Right lobe of liver (tissue), 6 donors: Measurements from ENCODE around the gene NDUFAB1. TPM values are rescaled to one million over a fixed set of nuclear protein-coding genes. Genes with fewer than 3 reads are reported as not detected.

Experiments
- ATAC-seq, 4 donors: fragments of 200-7000 bp; cut with Tn5 transposase; one replicate each; pipeline ENCODE4 v1.9.1; 2020; ENCODE audit warnings: mild to moderate bottlenecking in 4 of 4, moderate library complexity in 4 of 4
- DNase-seq, 3 donors: peaks; one replicate each; pipeline ENCODE4 v3.0.0-alpha.2; 2020
- H3K27ac ChIP-seq, 3 donors: fragments of 200-600 bp; one replicate each; pipeline ENCODE4 v1.8.0; 2022
- H3K27me3 ChIP-seq, 2 donors: fragments of 200-600 bp; one replicate each; pipeline ENCODE4 v1.8.0; 2022
- H3K36me3 ChIP-seq, 4 donors: fragments of 200-600 bp; sonication (generic) in 1 of 4; one replicate each; pipeline versions ENCODE4 v1.5.1 to v1.8.0; 2017 to 2022; ENCODE audit warnings: control low read depth in 1 of 4
- H3K4me1 ChIP-seq, 4 donors: fragments of 200-600 bp; sonication (generic) in 1 of 4; one replicate each; pipeline versions ENCODE4 v1.5.1 to v1.8.0; 2017 to 2022; ENCODE audit warnings: control low read depth in 1 of 4
- H3K4me3 ChIP-seq, 3 donors: fragments of 200-600 bp; one replicate each; pipeline ENCODE4 v1.8.0; 2022
- H3K9me3 ChIP-seq, 4 donors: fragments of 200-600 bp; sonication (generic) in 1 of 4; one replicate each; pipeline versions ENCODE4 v1.5.1 to v1.8.0; 2017 to 2022; ENCODE audit warnings: control low read depth in 1 of 4
- CTCF ChIP-seq, 4 donors: fragments of 200-600 bp in 3 of 4; fragments of 450-650 bp in 1 of 4; IDR thresholded peaks; one replicate each; pipeline versions ENCODE4 v1.5.1 to v1.8.0; 2016 to 2022; ENCODE audit warnings: antibody characterized with exemption in 4 of 4, mild to moderate bottlenecking in 2 of 4
- POLR2A ChIP-seq: fragments of 450-650 bp; IDR thresholded peaks from one replicate; pipeline ENCODE4 v1.6.1; 2017; ENCODE audit warnings: antibody characterized with exemption, mild to moderate bottlenecking
- WGBS: methylation state at CpG from one replicate; pipeline ENCODE4 v1.1.6; 2018; ENCODE audit warnings: low coverage, low lambda C conversion rate; ENCODE audit not compliant: insufficient coverage; ENCODE audit errors: missing lambda C conversion rate; 5-methylcytosine and 5-hydroxymethylcytosine counted together
- intact Hi-C, 2 donors: fragments of 100-400 bp; cut with DNase I; formaldehyde crosslinking; loops; one replicate each; pipeline versions ENCODE4 v1.11.2 to v1.14.1; 2022
- total RNA-seq, 6 experiments: library from RNA; depleted of rRNA in 2 of 6; stranded (reverse); fragments of >200 nt in 2 of 6; fragmentation: NEBNext Ultra II Directional in 3 of 6; extraction: Animal tissue kit (Norgen Biotek cat#: 25700) in 3 of 6; gene quantifications; one replicate each; pipeline versions ENCODE4 v1.1.0 to v1.2.4, GENCODE V29; 2016 to 2023
- donor health status: DM: no; HTN: yes; CAD: no.
- donor health status: DM: no; HTN: no; CAD: no.
- donor health status: DM: no; HTN: no; CAD: no.
- donor health status: DM: no; HTN: yes; CAD: no.
- donor health status: DM: no; HTN: yes; CAD: no.

NDUFAB1 gene
- total RNA-seq, 6 experiments from 2014 or later: 53.9 to 87.3 (median 63.9) TPM

GRCh38 chr16:23608194-23608593 lies 12.1 kb upstream of the NDUFAB1 start:
- H3K36me3 ChIP-seq: peaks cover 0 to 17% (median 2%) of the 10 kb centered on the region in 4 donors

GRCh38 chr16:23607726-23608125 lies 11.6 kb upstream of the NDUFAB1 start:
- TF ChIP-seq CTCF (IDR thresholded peaks at IDR 0.05) (no peak), POLR2A (no peak)
- DNase-seq (no peak), ATAC-seq (no peak)
- H3K36me3 ChIP-seq: peaks cover 0 to 22% (median 2%) of the 10 kb centered on the region in 4 donors
- 95% methylated on average over 6 of the region's 6 CpGs for WGBS
- no peaks in the 10 kb centered on the region for H3K9me3 ChIP-seq
- intact Hi-C loops: no loop called here
- H3K4me1 ChIP-seq: no peaks in the 10 kb centered on the region
- no peaks in the 10 kb centered on the region for H3K27me3 ChIP-seq
- no peak overlapping the region for H3K4me3 ChIP-seq
- no peak overlapping the region for H3K27ac ChIP-seq

More at GRCh38 chr16:23608194-23608593, 12.1 kb upstream of the NDUFAB1 start:
- Histone ChIP-seq H3K9me3 (no peaks in the 10 kb centered on the region), H3K27ac (no peak overlapping the region), H3K4me3 (no peak overlapping the region), H3K4me1 (no peaks in the 10 kb centered on the region), H3K27me3 (no peaks in the 10 kb centered on the region)
- no peak for ATAC-seq
- TF ChIP-seq POLR2A: no peak
- no peak for TF ChIP-seq CTCF (IDR thresholded peaks at IDR 0.05)
- WGBS: 75% methylated on average over 1 of the region's 4 CpGs
- no peak for DNase-seq
- intact Hi-C loops: no loop called here

GRCh38 chr16:23597003-23597756 lies 1.1 kb upstream of the NDUFAB1 start:
- Histone ChIP-seq H3K27me3 (no peaks in the 10 kb centered on the region), H3K4me3 (no peak overlapping the region), H3K36me3 (peaks cover 0 to 8% (median 3%) of the 10 kb centered on the region in 4 donors), H3K9me3 (no peaks in the 10 kb centered on the region), H3K4me1 (peaks cover 0 to 13% (median 6%) of the 10 kb centered on the region in 4 donors), H3K27ac (no peak overlapping the region)
- DNase-seq (peak in 1 of 3 donors; percentile 46), ATAC-seq (peak; percentile 12 to 19 (median 16))
- TF ChIP-seq POLR2A (no peak), CTCF (IDR thresholded peaks at IDR 0.05) (no peak)
- intact Hi-C loops: no loop called here
- 74% methylated on average over 9 of the region's 11 CpGs for WGBS

- DNase-seq: no peak
- ATAC-seq: peak; percentile 5 to 10 (median 8)
- 14% methylated on average over 25 of the region's 34 CpGs for WGBS
- Histone ChIP-seq H3K27me3 (no peaks in the 10 kb centered on the region), H3K27ac (peak overlapping the region; percentile 56 to 72 (median 58)), H3K9me3 (no peaks in the 10 kb centered on the region), H3K36me3 (peaks cover 0 to 20% (median 7%) of the 10 kb centered on the region in 4 donors), H3K4me3 (peak overlapping the region; percentile 90 to 97 (median 94)), H3K4me1 (peaks cover 0 to 13% (median 6%) of the 10 kb centered on the region in 4 donors)
- intact Hi-C loops: no loop called here
- TF ChIP-seq CTCF (IDR thresholded peaks at IDR 0.05) (no peak), POLR2A (no peak)
Measured at GRCh38 chr16:23595246-23595950, 718 bp downstream of the NDUFAB1 start.
